GM12874 (cell line): ENCODE results near the gene GCKR.

ENCODE experiments used
- CTCF ChIP-seq: IDR thresholded peaks from 2 replicates; pipeline ENCODE4 v1.5.1; 2011; ENCODE audit warnings: low read depth, mild to moderate bottlenecking, control low read depth, low read length, moderate library complexity; ENCODE audit not compliant: insufficient read depth

GCKR gene

GRCh38 chr2:27544143-27544821 lies 47.6 kb downstream of the GCKR start:
- no peak for TF ChIP-seq CTCF

GRCh38 chr2:27545348-27546141 lies 48.9 kb downstream of the GCKR start:
- TF ChIP-seq CTCF, result no peak

- TF ChIP-seq CTCF, result no peak
Measured at GRCh38 chr2:27549303-27549702, 52.7 kb downstream of the GCKR start.

GRCh38 chr2:27551514-27551913 lies 54.9 kb downstream of the GCKR start:
- no peak for TF ChIP-seq CTCF

- no peak for TF ChIP-seq CTCF
Measured at GRCh38 chr2:27552941-27553340, 56.3 kb downstream of the GCKR start.

GRCh38 chr2:27559228-27559627 lies 62.6 kb downstream of the GCKR start:
- no peak for TF ChIP-seq CTCF

- TF ChIP-seq CTCF, result no peak
Measured at GRCh38 chr2:27561060-27561459, 64.4 kb downstream of the GCKR start.
